LNCAP (cell line): Measurements from ENCODE around the gene ABHD6.

Source experiments
- TF ChIP-seq, protein P1 (sequence below): fragments of 450-650 bp; IDR thresholded peaks from 2 replicates; pipeline ENCODE4 v1.5.1; 2017; ENCODE audit warnings: mild to moderate bottlenecking

The ABHD6 gene

DNA sequence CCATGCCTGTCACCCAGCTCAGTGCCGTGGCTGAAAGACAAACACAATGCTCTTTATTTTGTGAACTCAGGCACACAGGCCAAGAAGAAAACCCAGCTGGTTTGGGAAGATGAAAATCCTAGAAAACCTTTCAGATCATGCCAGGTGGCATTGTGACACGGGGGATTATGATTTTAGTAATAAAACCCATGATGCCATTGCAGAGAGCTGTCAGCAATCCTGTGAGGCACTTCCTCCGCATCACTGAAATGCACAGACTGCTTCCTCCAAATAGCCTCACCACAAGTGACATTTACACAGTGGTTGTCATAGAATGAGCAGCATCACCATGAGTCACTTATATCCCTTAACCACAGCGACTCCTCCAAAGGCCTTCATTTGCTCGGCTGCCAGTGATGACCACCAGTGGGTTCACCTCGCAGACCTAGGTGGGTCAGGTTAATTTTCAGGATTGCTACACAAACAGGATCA lies 22.7 kb downstream of the ABHD6 start:
- TF ChIP-seq, protein P1, sequence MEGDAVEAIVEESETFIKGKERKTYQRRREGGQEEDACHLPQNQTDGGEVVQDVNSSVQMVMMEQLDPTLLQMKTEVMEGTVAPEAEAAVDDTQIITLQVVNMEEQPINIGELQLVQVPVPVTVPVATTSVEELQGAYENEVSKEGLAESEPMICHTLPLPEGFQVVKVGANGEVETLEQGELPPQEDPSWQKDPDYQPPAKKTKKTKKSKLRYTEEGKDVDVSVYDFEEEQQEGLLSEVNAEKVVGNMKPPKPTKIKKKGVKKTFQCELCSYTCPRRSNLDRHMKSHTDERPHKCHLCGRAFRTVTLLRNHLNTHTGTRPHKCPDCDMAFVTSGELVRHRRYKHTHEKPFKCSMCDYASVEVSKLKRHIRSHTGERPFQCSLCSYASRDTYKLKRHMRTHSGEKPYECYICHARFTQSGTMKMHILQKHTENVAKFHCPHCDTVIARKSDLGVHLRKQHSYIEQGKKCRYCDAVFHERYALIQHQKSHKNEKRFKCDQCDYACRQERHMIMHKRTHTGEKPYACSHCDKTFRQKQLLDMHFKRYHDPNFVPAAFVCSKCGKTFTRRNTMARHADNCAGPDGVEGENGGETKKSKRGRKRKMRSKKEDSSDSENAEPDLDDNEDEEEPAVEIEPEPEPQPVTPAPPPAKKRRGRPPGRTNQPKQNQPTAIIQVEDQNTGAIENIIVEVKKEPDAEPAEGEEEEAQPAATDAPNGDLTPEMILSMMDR, result no peak

DNA sequence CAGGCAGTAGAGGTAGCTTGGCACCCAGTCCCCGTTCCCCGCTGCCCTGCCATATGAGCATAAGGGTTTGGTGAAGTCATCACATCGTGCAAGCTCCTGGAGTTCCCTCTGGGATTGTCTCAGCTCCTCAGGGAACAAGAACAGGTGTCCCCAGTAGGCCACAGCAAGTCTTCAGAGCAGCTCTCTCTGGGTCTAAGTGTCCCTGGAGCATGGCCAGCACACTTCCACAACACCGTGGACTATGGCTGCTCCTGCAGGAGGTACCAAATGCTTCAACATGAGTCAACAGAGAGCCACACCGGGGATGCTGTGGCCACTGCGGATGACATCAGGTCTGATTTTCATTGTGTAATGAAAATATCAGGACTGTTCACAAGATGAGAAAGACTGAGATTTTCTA lies 23.1 kb downstream of the ABHD6 start:
- TF ChIP-seq, protein P1, result no peak

- TF ChIP-seq, protein P1, result no peak
Measured at GRCh38 chr3:58261954-58262666, 24.5 kb downstream of the ABHD6 start.

GRCh38 chr3:58266577-58266976 lies 29.0 kb downstream of the ABHD6 start:
- TF ChIP-seq, protein P1, result no peak

- TF ChIP-seq, protein P1, result no peak
Measured at GRCh38 chr3:58269356-58269755, 31.8 kb downstream of the ABHD6 start.

GRCh38 chr3:58270485-58270884 lies 32.9 kb downstream of the ABHD6 start:
- TF ChIP-seq, protein P1, result no peak

- TF ChIP-seq, protein P1, result no peak
Measured at GRCh38 chr3:58271901-58272501, 34.4 kb downstream of the ABHD6 start.
